Measurements from ENCODE around the gene RTL10. TPM values are rescaled to one million over a fixed set of nuclear protein-coding genes. Genes with fewer than 3 reads are reported as not detected.

Gene RTL10
- total RNA-seq, 2 donors from 2014 or later: 20.6 to 22.2 TPM

- Mint-ChIP-seq H3K4me1 (peaks cover 21% of the 10 kb centered on the region), H3K27me3 (ENCODE audit: insufficient read depth) (peaks cover 9% of the 10 kb centered on the region), H3K36me3 (ENCODE audit: low read depth) (no peaks in the 10 kb centered on the region), H3K27ac (no peak overlapping the region), H3K9me3 (no peaks in the 10 kb centered on the region), H3K4me3 (no peak overlapping the region)
- H3K9ac ChIP-seq (ENCODE audit: extremely low read depth, low read length, poor library complexity, severe bottlenecking): no peak overlapping the region
- peaks cover 10% of the 10 kb centered on the region for H3K4me1 ChIP-seq (ENCODE audit: control insufficient read depth, insufficient read depth, low read length)
- no peak for TF ChIP-seq CTCF (conservative IDR thresholded peaks at IDR 0.05)
- H3K27me3 ChIP-seq (ENCODE audit: control insufficient read depth, insufficient read depth, low read length, poor library complexity, severe bottlenecking): no peaks in the 10 kb centered on the region
- H3K9me3 ChIP-seq (ENCODE audit: control insufficient read depth, low read length): no peaks in the 10 kb centered on the region
- 83 to 89% methylated on average over 2 to 4 of the region's 4 CpGs for WGBS, 2 experiments (ENCODE audit: insufficient coverage in 1 of 2, insufficient read length in 1 of 2)
- H3K4me3 ChIP-seq (ENCODE audit: low read length): no peak overlapping the region
- no peaks in the 10 kb centered on the region for H3K36me3 ChIP-seq (ENCODE audit: control insufficient read depth, insufficient read depth, low read length)
- H3K27ac ChIP-seq (ENCODE audit: low read depth, low read length): no peak overlapping the region
- peak; percentile 48 for DNase-seq
These were observed 24.9 kb upstream of the RTL10 start for GRCh38 chr22:19879643-19879991.

GRCh38 chr22:19879246-19879570 lies 24.5 kb upstream of the RTL10 start:
- no peak overlapping the region for H3K9ac ChIP-seq (ENCODE audit: extremely low read depth, low read length, poor library complexity, severe bottlenecking)
- no peak overlapping the region for H3K27ac ChIP-seq (ENCODE audit: low read depth, low read length)
- H3K27me3 ChIP-seq (ENCODE audit: control insufficient read depth, insufficient read depth, low read length, poor library complexity, severe bottlenecking): no peaks in the 10 kb centered on the region
- WGBS, 2 experiments (ENCODE audit: insufficient coverage in 1 of 2, insufficient read length in 1 of 2): 96% methylated on average over 6 to 11 of the region's 13 CpGs
- H3K36me3 ChIP-seq (ENCODE audit: control insufficient read depth, insufficient read depth, low read length): no peaks in the 10 kb centered on the region
- Mint-ChIP-seq H3K27me3 (ENCODE audit: insufficient read depth) (peaks cover 8% of the 10 kb centered on the region), H3K36me3 (ENCODE audit: low read depth) (no peaks in the 10 kb centered on the region), H3K9me3 (no peaks in the 10 kb centered on the region), H3K4me1 (peaks cover 21% of the 10 kb centered on the region), H3K4me3 (no peak overlapping the region), H3K27ac (no peak overlapping the region)
- TF ChIP-seq CTCF (conservative IDR thresholded peaks at IDR 0.05): no peak
- DNase-seq: no peak
- peaks cover 10% of the 10 kb centered on the region for H3K4me1 ChIP-seq (ENCODE audit: control insufficient read depth, insufficient read depth, low read length)
- H3K9me3 ChIP-seq (ENCODE audit: control insufficient read depth, low read length): no peaks in the 10 kb centered on the region
- H3K4me3 ChIP-seq (ENCODE audit: low read length): no peak overlapping the region

GRCh38 chr22:19878461-19879245 lies 24.0 kb upstream of the RTL10 start:
- no peaks in the 10 kb centered on the region for H3K9me3 ChIP-seq (ENCODE audit: control insufficient read depth, low read length)
- H3K9ac ChIP-seq (ENCODE audit: extremely low read depth, low read length, poor library complexity, severe bottlenecking): no peak overlapping the region
- H3K27ac Mint-ChIP-seq: no peak overlapping the region
- 90 to 100% methylated on average over 10 to 16 of the region's 16 CpGs for WGBS, 2 experiments (ENCODE audit: insufficient coverage in 1 of 2, insufficient read length in 1 of 2)
- no peaks in the 10 kb centered on the region for H3K9me3 Mint-ChIP-seq
- H3K4me3 Mint-ChIP-seq: no peak overlapping the region
- H3K4me1 ChIP-seq (ENCODE audit: control insufficient read depth, insufficient read depth, low read length): peaks cover 10% of the 10 kb centered on the region
- peaks cover 7% of the 10 kb centered on the region for H3K27me3 Mint-ChIP-seq (ENCODE audit: insufficient read depth)
- H3K4me3 ChIP-seq (ENCODE audit: low read length): no peak overlapping the region
- peak; percentile 32 for DNase-seq
- H3K27ac ChIP-seq (ENCODE audit: low read depth, low read length): no peak overlapping the region
- H3K36me3 Mint-ChIP-seq (ENCODE audit: low read depth): no peaks in the 10 kb centered on the region
- H3K27me3 ChIP-seq (ENCODE audit: control insufficient read depth, insufficient read depth, low read length, poor library complexity, severe bottlenecking): no peaks in the 10 kb centered on the region
- peaks cover 21% of the 10 kb centered on the region for H3K4me1 Mint-ChIP-seq
- TF ChIP-seq CTCF (conservative IDR thresholded peaks at IDR 0.05): no peak
- H3K36me3 ChIP-seq (ENCODE audit: control insufficient read depth, insufficient read depth, low read length): no peaks in the 10 kb centered on the region
